Suprapubic skin (tissue), 4 donors: ENCODE results near the gene SLC16A1.

Experiments used
- POLR2A ChIP-seq, 2 donors: fragments of 450-650 bp; IDR thresholded peaks; one replicate each; pipeline ENCODE4 v1.6.1; 2017; ENCODE audit warnings: antibody characterized with exemption in 2 of 2, mild to moderate bottlenecking in 2 of 2, moderate library complexity in 2 of 2
- POLR2AphosphoS5 ChIP-seq, 3 donors: sonication (generic); formaldehyde crosslinking; IDR thresholded peaks; one replicate each; pipeline ENCODE4 v1.6.1; 2017; ENCODE audit warnings: antibody characterized with exemption in 3 of 3
- TF ChIP-seq, protein P1 (sequence below), 2 donors: fragments of 200-600 bp in 1 of 2; fragments of 450-650 bp in 1 of 2; sonication (generic) in 1 of 2; IDR thresholded peaks; one replicate each; pipeline ENCODE4 v1.5.1; 2016 to 2019; ENCODE audit warnings: antibody characterized with exemption in 2 of 2, mild to moderate bottlenecking in 1 of 2, moderate library complexity in 1 of 2

DNA sequence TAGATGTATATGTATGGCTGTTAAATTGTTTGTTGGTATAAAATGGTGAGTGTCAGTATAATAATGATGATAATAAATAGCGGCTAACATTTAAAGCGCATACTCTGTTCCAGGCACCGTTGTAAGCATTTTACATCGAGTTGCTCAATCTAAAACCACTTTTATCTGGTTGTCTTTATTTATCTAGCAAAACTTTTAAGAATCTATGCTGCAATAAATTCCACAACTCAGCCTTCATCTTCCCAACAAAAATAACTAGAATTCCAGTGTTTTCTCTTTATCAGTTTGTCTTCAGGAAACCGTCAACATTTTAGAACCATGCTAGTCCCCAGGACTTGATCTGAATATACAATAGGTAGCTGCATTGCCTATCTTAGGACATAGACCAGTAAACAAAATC is 19.3 kb upstream of the SLC16A1 start:
- TF ChIP-seq, protein P1, sequence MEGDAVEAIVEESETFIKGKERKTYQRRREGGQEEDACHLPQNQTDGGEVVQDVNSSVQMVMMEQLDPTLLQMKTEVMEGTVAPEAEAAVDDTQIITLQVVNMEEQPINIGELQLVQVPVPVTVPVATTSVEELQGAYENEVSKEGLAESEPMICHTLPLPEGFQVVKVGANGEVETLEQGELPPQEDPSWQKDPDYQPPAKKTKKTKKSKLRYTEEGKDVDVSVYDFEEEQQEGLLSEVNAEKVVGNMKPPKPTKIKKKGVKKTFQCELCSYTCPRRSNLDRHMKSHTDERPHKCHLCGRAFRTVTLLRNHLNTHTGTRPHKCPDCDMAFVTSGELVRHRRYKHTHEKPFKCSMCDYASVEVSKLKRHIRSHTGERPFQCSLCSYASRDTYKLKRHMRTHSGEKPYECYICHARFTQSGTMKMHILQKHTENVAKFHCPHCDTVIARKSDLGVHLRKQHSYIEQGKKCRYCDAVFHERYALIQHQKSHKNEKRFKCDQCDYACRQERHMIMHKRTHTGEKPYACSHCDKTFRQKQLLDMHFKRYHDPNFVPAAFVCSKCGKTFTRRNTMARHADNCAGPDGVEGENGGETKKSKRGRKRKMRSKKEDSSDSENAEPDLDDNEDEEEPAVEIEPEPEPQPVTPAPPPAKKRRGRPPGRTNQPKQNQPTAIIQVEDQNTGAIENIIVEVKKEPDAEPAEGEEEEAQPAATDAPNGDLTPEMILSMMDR (IDR thresholded peaks at IDR 0.05), result no peak
- no peak for TF ChIP-seq POLR2AphosphoS5 (IDR thresholded peaks at IDR 0.05)
- TF ChIP-seq POLR2A (IDR thresholded peaks at IDR 0.05), result no peak
